Tibial artery (tissue), 4 donors: ENCODE measurements around the gene PSMD4.
A peak's percentile ranks its signal among the peaks of the same experiment; 100 is the strongest.

Source experiments
- DNase-seq, 2 donors: peaks; one replicate each; pipeline ENCODE4 v3.0.0-alpha.2; 2019
- H3K27ac ChIP-seq, 2 donors: fragments of 200-600 bp; sonication (generic) in 1 of 2; 1 replicate in 1 of 2; 2 replicates in 1 of 2; pipeline ENCODE4 v1.5.1; 2018 to 2019; ENCODE audit warnings: mild to moderate bottlenecking in 1 of 2
- H3K27me3 ChIP-seq, 2 donors: fragments of 200-600 bp; sonication (generic) in 1 of 2; one replicate each; pipeline versions ENCODE4 v1.5.1 to v1.6.0; 2016 to 2019
- H3K36me3 ChIP-seq, 3 donors: fragments of 200-600 bp; sonication (generic) in 2 of 3; one replicate each; pipeline ENCODE4 v1.5.1; 2016 to 2019; ENCODE audit warnings: mild to moderate bottlenecking in 2 of 3
- H3K4me1 ChIP-seq, 4 donors: fragments of 200-600 bp; sonication (generic) in 2 of 4; 1 replicate in 3 of 4; 2 replicates in 1 of 4; pipeline ENCODE4 v1.5.1; 2016 to 2019
- H3K4me3 ChIP-seq, 2 donors: fragments of 200-600 bp; sonication (generic) in 1 of 2; 1 replicate in 1 of 2; 2 replicates in 1 of 2; pipeline ENCODE4 v1.5.1; 2018 to 2019; ENCODE audit warnings: mild to moderate bottlenecking in 2 of 2
- H3K9me3 ChIP-seq, 3 donors: fragments of 200-600 bp; sonication (generic) in 1 of 3; one replicate each; pipeline ENCODE4 v1.5.1; 2016 to 2019
- intact Hi-C: fragments of 100-400 bp; cut with DNase I; formaldehyde crosslinking; loops from one replicate; pipeline ENCODE4 v1.15.0; 2023; ENCODE audit warnings: low total_unique reads
- TF ChIP-seq, protein P1 (sequence below), 2 experiments: fragments of 200-600 bp in 1 of 2; fragments of 450-650 bp in 1 of 2; IDR thresholded peaks; one replicate each; pipeline ENCODE4 v1.5.1; 2017 to 2019; ENCODE audit warnings: antibody characterized with exemption in 2 of 2, mild to moderate bottlenecking in 1 of 2, moderate library complexity in 1 of 2

The PSMD4 gene

DNA sequence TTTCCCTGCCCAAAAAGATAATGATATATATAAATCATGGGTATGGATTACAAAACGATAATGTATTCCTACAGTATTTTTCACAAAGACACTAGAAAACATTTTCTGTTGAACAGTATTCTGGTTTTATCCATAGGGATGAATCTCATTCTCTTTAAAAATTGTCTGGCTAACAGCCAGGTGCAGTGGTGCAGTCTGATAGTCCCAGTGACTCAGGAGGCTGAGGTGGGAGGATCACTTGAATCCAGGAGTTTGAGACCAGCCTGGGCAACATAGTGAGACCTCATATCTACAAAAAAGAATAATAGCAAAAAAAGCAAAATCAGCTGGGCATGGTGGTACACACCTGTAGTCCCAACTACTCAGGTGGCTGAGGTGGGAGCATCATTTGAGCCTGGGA, 32.9 kb upstream of the PSMD4 start:
- no peak overlapping the region for H3K4me3 ChIP-seq
- peaks cover 0 to 10% (median 4%) of the 10 kb centered on the region in 4 donors for H3K4me1 ChIP-seq
- no peaks in the 10 kb centered on the region for H3K27me3 ChIP-seq
- intact Hi-C loops = no loop called here
- H3K36me3 ChIP-seq = peaks cover 6 to 43% (median 13%) of the 10 kb centered on the region in 3 donors
- no peaks in the 10 kb centered on the region for H3K9me3 ChIP-seq
- DNase-seq = peak in 1 of 2 donors; percentile 11
- H3K27ac ChIP-seq = no peak overlapping the region
- TF ChIP-seq, protein P1, sequence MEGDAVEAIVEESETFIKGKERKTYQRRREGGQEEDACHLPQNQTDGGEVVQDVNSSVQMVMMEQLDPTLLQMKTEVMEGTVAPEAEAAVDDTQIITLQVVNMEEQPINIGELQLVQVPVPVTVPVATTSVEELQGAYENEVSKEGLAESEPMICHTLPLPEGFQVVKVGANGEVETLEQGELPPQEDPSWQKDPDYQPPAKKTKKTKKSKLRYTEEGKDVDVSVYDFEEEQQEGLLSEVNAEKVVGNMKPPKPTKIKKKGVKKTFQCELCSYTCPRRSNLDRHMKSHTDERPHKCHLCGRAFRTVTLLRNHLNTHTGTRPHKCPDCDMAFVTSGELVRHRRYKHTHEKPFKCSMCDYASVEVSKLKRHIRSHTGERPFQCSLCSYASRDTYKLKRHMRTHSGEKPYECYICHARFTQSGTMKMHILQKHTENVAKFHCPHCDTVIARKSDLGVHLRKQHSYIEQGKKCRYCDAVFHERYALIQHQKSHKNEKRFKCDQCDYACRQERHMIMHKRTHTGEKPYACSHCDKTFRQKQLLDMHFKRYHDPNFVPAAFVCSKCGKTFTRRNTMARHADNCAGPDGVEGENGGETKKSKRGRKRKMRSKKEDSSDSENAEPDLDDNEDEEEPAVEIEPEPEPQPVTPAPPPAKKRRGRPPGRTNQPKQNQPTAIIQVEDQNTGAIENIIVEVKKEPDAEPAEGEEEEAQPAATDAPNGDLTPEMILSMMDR (IDR thresholded peaks at IDR 0.05) = no peak

DNA sequence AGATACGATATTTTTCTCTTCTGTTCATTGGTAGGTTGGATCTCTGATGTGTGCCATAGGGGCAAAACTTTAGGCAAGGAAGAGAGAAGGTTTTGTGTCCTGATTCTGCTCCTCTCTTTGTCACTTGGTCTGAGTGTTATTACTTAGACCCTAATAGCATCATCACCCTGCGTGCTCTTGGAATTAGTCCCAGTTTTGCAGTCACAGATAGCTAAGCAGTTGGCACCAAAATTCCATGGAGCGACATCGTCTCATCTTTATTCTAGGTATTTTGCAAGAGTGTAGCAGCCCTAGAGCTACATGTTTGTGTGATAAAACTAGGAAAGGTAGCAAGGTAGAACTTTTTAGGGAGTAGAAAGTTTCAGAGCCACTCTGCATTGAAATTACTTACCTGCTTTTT, 32.4 kb upstream of the PSMD4 start:
- H3K4me3 ChIP-seq = no peak overlapping the region
- no peaks in the 10 kb centered on the region for H3K9me3 ChIP-seq
- no peak overlapping the region for H3K27ac ChIP-seq
- H3K36me3 ChIP-seq = peaks cover 9 to 48% (median 14%) of the 10 kb centered on the region in 3 donors
- TF ChIP-seq, protein P1 (IDR thresholded peaks at IDR 0.05) = no peak
- DNase-seq = peak in 1 of 2 donors; percentile 19
- no peaks in the 10 kb centered on the region for H3K27me3 ChIP-seq
- intact Hi-C loops = no loop called here
- peaks cover 0 to 10% (median 2%) of the 10 kb centered on the region in 4 donors for H3K4me1 ChIP-seq

DNA sequence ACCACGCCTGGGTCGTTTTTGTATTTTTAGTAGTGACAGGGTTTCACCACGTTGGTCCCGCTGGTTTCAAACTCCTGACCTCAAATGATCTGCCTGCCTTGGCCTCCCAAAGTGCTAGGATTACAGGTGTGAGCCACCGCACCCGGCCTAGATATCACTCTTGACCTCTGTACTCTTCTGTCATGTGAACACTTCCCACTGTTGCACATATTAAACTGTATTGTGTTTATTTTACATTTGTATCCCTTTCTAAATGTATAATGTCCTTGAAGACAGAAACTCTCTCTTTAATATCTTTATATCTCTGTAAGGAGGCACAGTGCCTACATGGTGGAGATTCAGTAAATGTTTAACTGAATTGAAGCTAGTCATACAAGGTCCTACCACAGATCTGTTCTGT, 19.3 kb upstream of the PSMD4 start:
- H3K4me3 ChIP-seq = no peak overlapping the region
- intact Hi-C loops = no loop called here
- no peaks in the 10 kb centered on the region for H3K9me3 ChIP-seq
- H3K27ac ChIP-seq = no peak overlapping the region
- H3K4me1 ChIP-seq = no peaks in the 10 kb centered on the region
- TF ChIP-seq, protein P1 (IDR thresholded peaks at IDR 0.05) = no peak
- no peak for DNase-seq
- H3K27me3 ChIP-seq = no peaks in the 10 kb centered on the region
- peaks cover 95 to 100% (median 100%) of the 10 kb centered on the region in 3 donors for H3K36me3 ChIP-seq

DNA sequence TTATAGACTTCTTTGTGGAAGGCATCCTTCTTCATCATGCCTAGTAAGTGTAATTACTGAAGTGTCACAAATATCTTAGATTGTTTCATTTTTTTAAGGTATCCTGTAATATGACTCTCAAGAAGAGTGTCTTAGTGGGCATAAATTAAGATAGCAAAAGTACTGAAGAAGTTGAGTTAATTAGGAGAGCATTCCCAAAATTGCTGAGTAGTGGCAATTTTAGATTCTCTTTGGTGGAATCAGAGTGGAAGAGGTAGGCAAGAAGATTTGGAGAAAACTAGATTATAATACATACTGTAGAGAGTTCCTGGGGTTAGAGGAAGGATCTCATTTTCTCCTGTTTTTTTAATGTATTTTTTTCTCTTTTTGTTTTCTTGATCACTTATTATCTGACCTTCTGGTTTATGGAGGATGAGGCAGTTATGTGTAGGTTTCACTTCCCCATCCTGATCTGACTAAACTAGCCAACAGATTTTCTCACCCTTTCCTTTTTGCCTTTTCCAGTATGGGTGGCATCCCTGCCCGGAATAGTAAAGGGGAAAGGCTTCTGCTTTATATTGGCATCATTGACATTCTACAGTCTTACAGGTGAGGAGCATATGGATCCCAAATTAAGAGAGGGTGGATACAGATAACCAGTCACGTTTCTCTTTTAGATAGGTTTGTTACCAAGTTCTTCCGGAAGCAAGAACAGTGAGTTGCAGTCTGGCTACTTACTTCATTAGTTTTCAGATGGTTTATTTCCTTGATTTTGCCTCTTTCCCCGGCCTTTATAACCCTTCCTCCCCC, 16.7 kb upstream of the PSMD4 start:
- no peaks in the 10 kb centered on the region for H3K9me3 ChIP-seq
- H3K27ac ChIP-seq = no peak overlapping the region
- H3K36me3 ChIP-seq = peaks cover 95 to 100% (median 100%) of the 10 kb centered on the region in 3 donors
- no peak for DNase-seq
- H3K4me3 ChIP-seq = no peak overlapping the region
- TF ChIP-seq, protein P1 (IDR thresholded peaks at IDR 0.05) = no peak
- intact Hi-C loops = no loop called here
- H3K27me3 ChIP-seq = no peaks in the 10 kb centered on the region
- H3K4me1 ChIP-seq = no peaks in the 10 kb centered on the region

DNA sequence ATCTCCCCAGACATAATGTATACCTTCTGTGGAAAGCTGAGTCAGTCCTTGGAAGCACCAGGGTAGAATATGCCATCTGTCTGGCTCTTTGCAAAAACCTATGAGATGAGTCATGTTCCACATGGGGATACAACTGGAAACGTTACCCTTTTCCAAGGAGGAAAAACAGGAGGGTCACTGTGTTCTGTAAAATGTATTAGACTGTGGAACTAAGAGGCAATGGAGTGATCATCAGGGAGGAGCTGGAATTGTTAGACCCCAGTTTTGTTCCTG, 16.1 kb upstream of the PSMD4 start:
- H3K9me3 ChIP-seq = no peaks in the 10 kb centered on the region
- intact Hi-C loops = no loop called here
- TF ChIP-seq, protein P1 (IDR thresholded peaks at IDR 0.05) = no peak
- peaks cover 97 to 100% (median 100%) of the 10 kb centered on the region in 3 donors for H3K36me3 ChIP-seq
- no peaks in the 10 kb centered on the region for H3K4me1 ChIP-seq
- H3K27ac ChIP-seq = no peak overlapping the region
- DNase-seq = no peak
- no peaks in the 10 kb centered on the region for H3K27me3 ChIP-seq
- no peak overlapping the region for H3K4me3 ChIP-seq
